ENCODE results near the gene NTNG2.

NTNG2 gene

GRCh38 chr9:132239518-132239917 lies 77.7 kb downstream of the NTNG2 start:
- no peak for DNase-seq
- no peaks in the 10 kb centered on the region for H3K36me3 ChIP-seq (replicated peaks)
- no peak overlapping the region for H3K27ac ChIP-seq
- no peak overlapping the region for H3K4me3 ChIP-seq (ENCODE audit: low read depth, low read length)
- in situ Hi-C loops (cut with HindIII; ENCODE audit: low pct_ligation_motif_present, low sequenced_read_pairs) = no loop called here
- peaks cover 18% of the 10 kb centered on the region for H3K27me3 ChIP-seq (replicated peaks)
- no peak for TF ChIP-seq CTCF (IDR thresholded peaks at IDR 0.05; ENCODE audit: low read depth, low read length, missing control alignments)

- H3K4me3 ChIP-seq (ENCODE audit: low read depth, low read length) = no peak overlapping the region
- TF ChIP-seq CTCF (IDR thresholded peaks at IDR 0.05; ENCODE audit: low read depth, low read length, missing control alignments) = no peak
- H3K36me3 ChIP-seq (replicated peaks) = no peaks in the 10 kb centered on the region
- peaks cover 11% of the 10 kb centered on the region for H3K27me3 ChIP-seq (replicated peaks)
- H3K27ac ChIP-seq = no peak overlapping the region
- no peak for DNase-seq
- in situ Hi-C loops (cut with HindIII; ENCODE audit: low pct_ligation_motif_present, low sequenced_read_pairs) = no loop called here
Observed at GRCh38 chr9:132239999-132240840, 78.4 kb downstream of the NTNG2 start.

- TF ChIP-seq CTCF (IDR thresholded peaks at IDR 0.05; ENCODE audit: low read depth, low read length, missing control alignments) = no peak
- Histone ChIP-seq H3K27ac (no peak overlapping the region), H3K27me3 (replicated peaks) (peaks cover 7% of the 10 kb centered on the region), H3K4me3 (ENCODE audit: low read depth, low read length) (peak overlapping the region; percentile 59), H3K36me3 (replicated peaks) (no peaks in the 10 kb centered on the region)
- DNase-seq = peak; percentile 88
- in situ Hi-C loops (cut with HindIII; ENCODE audit: low pct_ligation_motif_present, low sequenced_read_pairs) = no loop called here
Observed at GRCh38 chr9:132240841-132241482, 79.1 kb downstream of the NTNG2 start.

GRCh38 chr9:132241483-132241839 lies 79.6 kb downstream of the NTNG2 start:
- TF ChIP-seq CTCF (IDR thresholded peaks at IDR 0.05; ENCODE audit: low read depth, low read length, missing control alignments) = no peak
- no peak for DNase-seq
- H3K4me3 ChIP-seq (ENCODE audit: low read depth, low read length) = peak overlapping the region; percentile 59
- peaks cover 7% of the 10 kb centered on the region for H3K27me3 ChIP-seq (replicated peaks)
- H3K27ac ChIP-seq = no peak overlapping the region
- H3K36me3 ChIP-seq (replicated peaks) = no peaks in the 10 kb centered on the region
- in situ Hi-C loops (cut with HindIII; ENCODE audit: low pct_ligation_motif_present, low sequenced_read_pairs) = no loop called here

GRCh38 chr9:132241840-132242620 lies 80.2 kb downstream of the NTNG2 start:
- Histone ChIP-seq H3K4me3 (ENCODE audit: low read depth, low read length) (peak overlapping the region; percentile 59), H3K36me3 (replicated peaks) (no peaks in the 10 kb centered on the region), H3K27me3 (replicated peaks) (peaks cover 5% of the 10 kb centered on the region), H3K27ac (no peak overlapping the region)
- no peak for DNase-seq
- no peak for TF ChIP-seq CTCF (IDR thresholded peaks at IDR 0.05; ENCODE audit: low read depth, low read length, missing control alignments)
- in situ Hi-C loops (cut with HindIII; ENCODE audit: low pct_ligation_motif_present, low sequenced_read_pairs) = no loop called here
